Measurements from ENCODE around the gene RCC1. TPM values are rescaled to one million over a fixed set of nuclear protein-coding genes. Genes with fewer than 3 reads are reported as not detected.
"Not testable (repeated sequence)": the region's sequence is repeated elsewhere in the genome, so short reads cannot be mapped to it uniquely, and the experiment has no call there.

The RCC1 gene
- polyA plus RNA-seq, 1 donor (not counting 4 experiments of a cell fraction or from before 2014, with no cell fraction given): 38.6 TPM

- H3K27me3 ChIP-seq (ENCODE audit: control insufficient read depth, extremely low read depth, insufficient read depth, low read length): no peaks in the 10 kb centered on the region
- H3K27ac ChIP-seq (ENCODE audit: control insufficient read depth, insufficient read depth, low read length): peak overlapping the region; percentile 84
- peak overlapping the region; percentile 84 for H2AFZ ChIP-seq (ENCODE audit: control insufficient read depth, low read length)
- DNase-seq (ENCODE audit: low read depth, low spot score): no peak
- H3K4me3 ChIP-seq (ENCODE audit: control insufficient read depth in 2 of 3, extremely low read depth in 1 of 3, insufficient read depth in 2 of 3, low read depth in 1 of 3, low read length in 3 of 3): peak overlapping the region; percentile 76 to 88 (median 84)
- H3K9me3 ChIP-seq (ENCODE audit: control insufficient read depth, low read depth, low read length): no peaks in the 10 kb centered on the region
- H3K9ac ChIP-seq (ENCODE audit: control insufficient read depth, extremely low read depth, insufficient read depth, low read length): peak overlapping the region; percentile 85
- dilution Hi-C loops (cut with MboI; ENCODE audit: extremely low pct_ligation_motif_present, low sequenced_read_pairs): no loop called here
- H3K4me1 ChIP-seq (ENCODE audit: control insufficient read depth, extremely low read depth, insufficient read depth, low read length): peaks cover 24% of the 10 kb centered on the region
- peaks cover 29% of the 10 kb centered on the region for H3K79me2 ChIP-seq (ENCODE audit: control insufficient read depth, insufficient read depth, low read length)
- H4K20me1 ChIP-seq (ENCODE audit: control insufficient read depth, extremely low read depth, insufficient read depth, low read length): peaks cover 27% of the 10 kb centered on the region
- no peak for FAIRE-seq
- H3K4me2 ChIP-seq (ENCODE audit: control insufficient read depth, extremely low read depth, insufficient read depth, low read depth, low read length): peak overlapping the region; percentile 95
- peaks cover 6% of the 10 kb centered on the region for H3K9me1 ChIP-seq (ENCODE audit: control insufficient read depth, extremely low read depth, insufficient read depth, low read length)
- peaks cover 18 to 32% of the 10 kb centered on the region in 2 experiments for H3K36me3 ChIP-seq (ENCODE audit: control insufficient read depth in 2 of 2, extremely low read depth in 1 of 2, insufficient read depth in 2 of 2, low read length in 2 of 2)
- TF ChIP-seq CTCF (optimal IDR thresholded peaks at IDR 0.05 in 1 of 3, IDR thresholded peaks at IDR 0.05 in 1 of 3, conservative IDR thresholded peaks at IDR 0.05 in 1 of 3; ENCODE audit: extremely low read depth in 1 of 3, insufficient read depth in 2 of 3, low read length in 3 of 3) (no peak), EZH2 (IDR thresholded peaks at IDR 0.05; ENCODE audit: low read length) (no peak)
Observed at GRCh38 chr1:28582248-28582615, 76.4 kb downstream of the RCC1 start.

- H3K4me1 ChIP-seq (ENCODE audit: control insufficient read depth, extremely low read depth, insufficient read depth, low read length); H2AFZ ChIP-seq (ENCODE audit: control insufficient read depth, low read length); H3K9me3 ChIP-seq (ENCODE audit: control insufficient read depth, low read depth, low read length); H3K36me3 ChIP-seq (ENCODE audit: control insufficient read depth in 2 of 2, extremely low read depth in 1 of 2, insufficient read depth in 2 of 2, low read length in 2 of 2); dilution Hi-C loops (cut with MboI; ENCODE audit: extremely low pct_ligation_motif_present, low sequenced_read_pairs); H3K9me1 ChIP-seq (ENCODE audit: control insufficient read depth, extremely low read depth, insufficient read depth, low read length); H3K79me2 ChIP-seq (ENCODE audit: control insufficient read depth, insufficient read depth, low read length); H3K27ac ChIP-seq (ENCODE audit: control insufficient read depth, insufficient read depth, low read length); H3K4me3 ChIP-seq (ENCODE audit: control insufficient read depth in 2 of 3, extremely low read depth in 1 of 3, insufficient read depth in 2 of 3, low read depth in 1 of 3, low read length in 3 of 3); H3K27me3 ChIP-seq (ENCODE audit: control insufficient read depth, extremely low read depth, insufficient read depth, low read length); FAIRE-seq; DNase-seq (ENCODE audit: low read depth, low spot score); H3K4me2 ChIP-seq (ENCODE audit: control insufficient read depth, extremely low read depth, insufficient read depth, low read depth, low read length); H4K20me1 ChIP-seq (ENCODE audit: control insufficient read depth, extremely low read depth, insufficient read depth, low read length); H3K9ac ChIP-seq (ENCODE audit: control insufficient read depth, extremely low read depth, insufficient read depth, low read length): not testable (repeated sequence)
Observed at GRCh38 chr1:28586585-28587391, 80.9 kb downstream of the RCC1 start.

Small RNA genes lying within 50 kb of the gene (small RNA-seq; reads per million reads assigned to genes)
- gene RNU6ATAC27P (ENCODE audit: insufficient read length in 3 of 3, low read depth in 3 of 3, low replicate concordance in 1 of 3): 0 to 0.67 (median 0) reads per million in 3 experiments
- gene SNORA16A (ENCODE audit: insufficient read length in 3 of 3, low read depth in 3 of 3, low replicate concordance in 1 of 3): 0 reads per million in 3 experiments
- 0 reads per million in 3 experiments for gene SNORA44 (ENCODE audit: insufficient read length in 3 of 3, low read depth in 3 of 3, low replicate concordance in 1 of 3)
- 0 reads per million in 3 experiments for gene SNORA61 (ENCODE audit: insufficient read length in 3 of 3, low read depth in 3 of 3, low replicate concordance in 1 of 3)
- 0 reads per million in 3 experiments for gene SNORA73A (ENCODE audit: insufficient read length in 3 of 3, low read depth in 3 of 3, low replicate concordance in 1 of 3)
- 29.7 to 260 (median 39.0) reads per million in 3 experiments for gene SNORA73B (ENCODE audit: insufficient read length in 3 of 3, low read depth in 3 of 3, low replicate concordance in 1 of 3)
- 5.3 to 419 (median 333) reads per million in 3 experiments for gene SNORD99 (ENCODE audit: insufficient read length in 3 of 3, low read depth in 3 of 3, low replicate concordance in 1 of 3)

Other genes starting within 250 kb of the RCC1 start
- gene SESN2, start 246.5 kb upstream of the RCC1 start, polyA plus RNA-seq: 12.7 to 20.9 TPM (median 13.5 TPM) in 3 replicates
- gene MED18, start 177.0 kb upstream of the RCC1 start, polyA plus RNA-seq: 23.5 to 26.7 TPM (median 23.8 TPM) in 3 replicates
- gene PHACTR4, start 136.3 kb upstream of the RCC1 start, polyA plus RNA-seq: 8.0 to 12.2 TPM (median 9.4 TPM) in 3 replicates
- 28.9 to 43.5 TPM (median 40.4 TPM) in 3 replicates for gene TRNAU1AP, start 47.0 kb downstream of the RCC1 start, polyA plus RNA-seq
- gene RAB42, start 86.2 kb downstream of the RCC1 start, polyA plus RNA-seq: 0.05 to 0.27 TPM (median 0.17 TPM) in 3 replicates
- 44.7 to 56.9 TPM (median 45.2 TPM) in 3 replicates for gene TAF12, start 137.0 kb downstream of the RCC1 start, polyA plus RNA-seq
- gene RNU11, start 142.6 kb downstream of the RCC1 start, polyA plus RNA-seq: not detected in 3 replicates
- gene GMEB1, start 162.7 kb downstream of the RCC1 start, polyA plus RNA-seq: 4.7 to 9.3 TPM (median 6.0 TPM) in 3 replicates
- 88.0 to 103 TPM (median 90.8 TPM) in 3 replicates for gene YTHDF2, start 230.9 kb downstream of the RCC1 start, polyA plus RNA-seq

Data from keratinocyte (primary cell).